Gastroesophageal sphincter (tissue), 3 donors: Measurements from ENCODE around the gene MED27.

Source experiments
- CTCF ChIP-seq, 4 experiments: fragments of 200-600 bp in 2 of 4; fragments of 450-650 bp in 2 of 4; sonication (generic) in 1 of 4; IDR thresholded peaks; one replicate each; pipeline ENCODE4 v1.5.1; 2017 to 2019; ENCODE audit warnings: antibody characterized with exemption in 4 of 4, mild to moderate bottlenecking in 2 of 4, moderate library complexity in 2 of 4
- EP300 ChIP-seq: sonication (generic); formaldehyde crosslinking; IDR thresholded peaks from one replicate; pipeline ENCODE4 v1.6.1; 2017; ENCODE audit warnings: antibody characterized with exemption, mild to moderate bottlenecking
- POLR2A ChIP-seq, 2 donors: fragments of 450-650 bp; IDR thresholded peaks; one replicate each; pipeline ENCODE4 v1.6.1; 2017; ENCODE audit warnings: antibody characterized with exemption in 2 of 2, mild to moderate bottlenecking in 2 of 2, moderate library complexity in 1 of 2
- POLR2AphosphoS5 ChIP-seq: sonication (generic); formaldehyde crosslinking; IDR thresholded peaks from one replicate; pipeline ENCODE4 v1.6.1; 2017; ENCODE audit warnings: antibody characterized with exemption

GRCh38 chr9:132026932-132027585 lies 52.6 kb downstream of the MED27 start:
- TF ChIP-seq CTCF (IDR thresholded peaks at IDR 0.05) (no peak), POLR2A (IDR thresholded peaks at IDR 0.05) (no peak), EP300 (no peak), POLR2AphosphoS5 (no peak)
